Measurements from ENCODE around the gene ALDH4A1. TPM values are rescaled to one million over a fixed set of nuclear protein-coding genes. Genes with fewer than 3 reads are reported as not detected.
"Not testable (repeated sequence)": the region's sequence is repeated elsewhere in the genome, so short reads cannot be mapped to it uniquely, and the experiment has no call there.

The ALDH4A1 gene
- total RNA-seq, 2 donors from 2014 or later, result 4.7 to 15.5 TPM

DNA sequence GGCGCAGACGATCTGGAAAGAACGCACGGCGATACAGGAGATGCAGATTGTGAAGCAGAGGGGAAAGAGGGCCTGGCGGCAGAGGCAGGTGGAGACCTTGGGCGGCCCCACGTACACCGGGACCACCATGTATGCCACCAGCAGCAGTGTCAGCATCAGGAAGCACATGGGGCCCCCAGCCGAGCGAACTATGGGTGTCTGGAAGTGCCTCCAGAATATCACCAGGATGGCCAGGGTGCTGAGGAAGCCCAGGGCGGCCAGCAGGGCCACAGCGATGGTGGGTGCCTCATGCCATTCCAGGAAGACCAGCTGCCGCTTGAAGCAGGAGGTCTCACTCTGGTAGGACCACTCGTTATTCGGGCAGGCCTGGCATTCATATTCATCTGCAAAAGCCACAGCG, 62.2 kb downstream of the ALDH4A1 start:
- TF ChIP-seq, protein P1, sequence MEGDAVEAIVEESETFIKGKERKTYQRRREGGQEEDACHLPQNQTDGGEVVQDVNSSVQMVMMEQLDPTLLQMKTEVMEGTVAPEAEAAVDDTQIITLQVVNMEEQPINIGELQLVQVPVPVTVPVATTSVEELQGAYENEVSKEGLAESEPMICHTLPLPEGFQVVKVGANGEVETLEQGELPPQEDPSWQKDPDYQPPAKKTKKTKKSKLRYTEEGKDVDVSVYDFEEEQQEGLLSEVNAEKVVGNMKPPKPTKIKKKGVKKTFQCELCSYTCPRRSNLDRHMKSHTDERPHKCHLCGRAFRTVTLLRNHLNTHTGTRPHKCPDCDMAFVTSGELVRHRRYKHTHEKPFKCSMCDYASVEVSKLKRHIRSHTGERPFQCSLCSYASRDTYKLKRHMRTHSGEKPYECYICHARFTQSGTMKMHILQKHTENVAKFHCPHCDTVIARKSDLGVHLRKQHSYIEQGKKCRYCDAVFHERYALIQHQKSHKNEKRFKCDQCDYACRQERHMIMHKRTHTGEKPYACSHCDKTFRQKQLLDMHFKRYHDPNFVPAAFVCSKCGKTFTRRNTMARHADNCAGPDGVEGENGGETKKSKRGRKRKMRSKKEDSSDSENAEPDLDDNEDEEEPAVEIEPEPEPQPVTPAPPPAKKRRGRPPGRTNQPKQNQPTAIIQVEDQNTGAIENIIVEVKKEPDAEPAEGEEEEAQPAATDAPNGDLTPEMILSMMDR (IDR thresholded peaks at IDR 0.05), result no peak
- TF ChIP-seq POLR2A (IDR thresholded peaks at IDR 0.05), result no peak
- no peaks in the 10 kb centered on the region for H3K9me3 ChIP-seq
- H3K4me3 ChIP-seq, result no peak overlapping the region
- DNase-seq (no peak), ATAC-seq (no peak)
- 93 to 96% methylated on average over 9 to 17 of the region's 17 CpGs for WGBS, 2 donors
- H3K36me3 ChIP-seq (replicated peaks in 1 of 2; ENCODE audit: insufficient read depth in 1 of 2, low read depth in 2 of 2), result no peaks in the 10 kb centered on the region
- no peak overlapping the region for H3K27ac ChIP-seq
- H3K27me3 ChIP-seq, result peaks cover 0 to 5% of the 10 kb centered on the region in 2 donors
- H3K4me1 ChIP-seq, result no peaks in the 10 kb centered on the region
- intact Hi-C loops (cut with DNase I), result no loop called here

DNA sequence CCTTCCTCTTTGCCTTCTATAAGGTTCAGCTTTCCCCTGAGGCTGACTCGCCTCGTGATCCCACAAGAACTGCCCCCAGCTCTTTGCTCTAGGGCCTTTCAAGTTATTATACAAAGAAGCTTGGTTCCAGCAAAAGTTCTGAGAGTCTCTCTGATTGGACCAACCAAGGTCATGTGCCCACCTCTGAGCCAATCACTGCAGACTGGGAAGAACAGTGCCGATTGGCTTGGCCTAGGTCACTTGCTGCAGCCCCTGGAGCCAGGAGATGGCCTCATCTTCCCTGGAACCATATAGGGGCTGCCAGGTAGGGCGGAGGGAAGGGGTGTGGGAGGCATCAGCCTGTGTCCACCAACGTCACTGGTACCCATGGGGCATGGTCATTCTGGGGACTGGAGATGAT, 65.7 kb downstream of the ALDH4A1 start:
- DNase-seq, result no peak
- no peak overlapping the region for H3K27ac ChIP-seq
- no peaks in the 10 kb centered on the region for H3K36me3 ChIP-seq (replicated peaks in 1 of 2; ENCODE audit: insufficient read depth in 1 of 2, low read depth in 2 of 2)
- H3K9me3 ChIP-seq, result peaks cover 0 to 3% (median 0%) of the 10 kb centered on the region in 3 donors
- intact Hi-C loops (cut with DNase I), result no loop called here
- H3K4me3 ChIP-seq, result no peak overlapping the region
- ATAC-seq, result no peak
- no peak for TF ChIP-seq POLR2A (IDR thresholded peaks at IDR 0.05)
- TF ChIP-seq, protein P1 (IDR thresholded peaks at IDR 0.05), result no peak
- H3K27me3 ChIP-seq, result peaks cover 0 to 5% of the 10 kb centered on the region in 2 donors
- 60 to 73% methylated on average over 5 of the region's 5 CpGs for WGBS, 2 donors
- H3K4me1 ChIP-seq, result no peaks in the 10 kb centered on the region

GRCh38 chr1:18832319-18832718, 70.0 kb downstream of the ALDH4A1 start:
- ATAC-seq; DNase-seq; H3K27me3 ChIP-seq; intact Hi-C loops (cut with DNase I); H3K4me1 ChIP-seq; H3K4me3 ChIP-seq; H3K36me3 ChIP-seq (replicated peaks in 1 of 2; ENCODE audit: insufficient read depth in 1 of 2, low read depth in 2 of 2); H3K27ac ChIP-seq; H3K9me3 ChIP-seq: not testable (repeated sequence)
- WGBS, 2 donors, result 22 to 23% methylated on average over 1 of the region's 1 CpG

GRCh38 chr1:18831656-18832055, 70.7 kb downstream of the ALDH4A1 start:
- H3K4me1 ChIP-seq, result no peaks in the 10 kb centered on the region
- WGBS, 2 donors, result 81 to 92% methylated on average over 2 of the region's 2 CpGs
- no peak overlapping the region for H3K27ac ChIP-seq
- DNase-seq, result no peak
- no peak for TF ChIP-seq POLR2A (IDR thresholded peaks at IDR 0.05)
- TF ChIP-seq, protein P1 (IDR thresholded peaks at IDR 0.05), result no peak
- peaks cover 0 to 3% (median 0%) of the 10 kb centered on the region in 3 donors for H3K9me3 ChIP-seq
- ATAC-seq, result no peak
- H3K27me3 ChIP-seq, result peaks cover 0 to 5% of the 10 kb centered on the region in 2 donors
- intact Hi-C loops (cut with DNase I), result no loop called here
- no peaks in the 10 kb centered on the region for H3K36me3 ChIP-seq (replicated peaks in 1 of 2; ENCODE audit: insufficient read depth in 1 of 2, low read depth in 2 of 2)
- no peak overlapping the region for H3K4me3 ChIP-seq

GRCh38 chr1:18830596-18830995, 71.8 kb downstream of the ALDH4A1 start:
- Histone ChIP-seq H3K27ac (no peak overlapping the region), H3K36me3 (replicated peaks in 1 of 2; ENCODE audit: insufficient read depth in 1 of 2, low read depth in 2 of 2) (no peaks in the 10 kb centered on the region), H3K9me3 (peaks cover 0 to 3% (median 0%) of the 10 kb centered on the region in 3 donors), H3K4me3 (no peak overlapping the region), H3K27me3 (no peaks in the 10 kb centered on the region), H3K4me1 (no peaks in the 10 kb centered on the region)
- TF ChIP-seq, protein P1 (IDR thresholded peaks at IDR 0.05), result no peak
- no peak for TF ChIP-seq POLR2A (IDR thresholded peaks at IDR 0.05)
- ATAC-seq (no peak), DNase-seq (no peak)
- 51 to 75% methylated on average over 5 to 12 of the region's 12 CpGs for WGBS, 2 donors
- intact Hi-C loops (cut with DNase I), result no loop called here
